Transverse colon (tissue), 4 donors: ENCODE results near the gene ALDH16A1. TPM values are rescaled to one million over a fixed set of nuclear protein-coding genes. Genes with fewer than 3 reads are reported as not detected.
A peak's percentile ranks its signal among the peaks of the same experiment; 100 is the strongest.

Source experiments
- DNase-seq: peaks from one replicate; pipeline ENCODE4 v3.0.0-alpha.2; 2019
- H3K27ac ChIP-seq, 4 donors: fragments of 200-600 bp; sonication (generic); 2 replicates each; pipeline ENCODE4 v1.5.1; 2016 to 2018; ENCODE audit warnings: inconsistent platforms in 4 of 4
- H3K27me3 ChIP-seq: fragments of 200-600 bp; sonication (generic); 2 replicates; pipeline ENCODE4 v1.5.1; 2017; ENCODE audit warnings: inconsistent platforms
- H3K36me3 ChIP-seq, 4 donors: fragments of 200-600 bp; sonication (generic); 2 replicates each; pipeline ENCODE4 v1.5.1; 2017 to 2019; ENCODE audit warnings: inconsistent platforms in 4 of 4
- H3K4me1 ChIP-seq, 4 donors: fragments of 200-600 bp; sonication (generic); 2 replicates each; pipeline ENCODE4 v1.5.1; 2017 to 2020; ENCODE audit warnings: inconsistent platforms in 4 of 4
- H3K4me3 ChIP-seq, 4 donors: fragments of 200-600 bp; sonication (generic); 1 replicate in 1 of 4; 2 replicates in 3 of 4; pipeline versions ENCODE4 v1.5.1 to v1.6.1; 2017 to 2019; ENCODE audit warnings: inconsistent platforms in 4 of 4
- H3K9me3 ChIP-seq, 2 donors: fragments of 200-600 bp; sonication (generic); 2 replicates each; pipeline ENCODE4 v1.5.1; 2017 to 2019; ENCODE audit warnings: inconsistent platforms in 2 of 2
- EP300 ChIP-seq: sonication (generic); formaldehyde crosslinking; IDR thresholded peaks from one replicate; pipeline ENCODE4 v1.6.1; 2017; ENCODE audit warnings: antibody characterized with exemption, low read depth
- POLR2A ChIP-seq: fragments of 450-650 bp; IDR thresholded peaks from one replicate; pipeline ENCODE4 v1.6.1; 2016; ENCODE audit warnings: antibody characterized with exemption, mild to moderate bottlenecking, moderate library complexity
- POLR2AphosphoS5 ChIP-seq, 3 donors: sonication (generic); formaldehyde crosslinking; IDR thresholded peaks; one replicate each; pipeline ENCODE4 v1.6.1; 2016; ENCODE audit warnings: antibody characterized with exemption in 3 of 3
- WGBS, 2 donors: methylation state at CpG; one replicate each; pipeline ENCODE4 v1.1.5; 2018; ENCODE audit warnings: low coverage in 1 of 2; 5-methylcytosine and 5-hydroxymethylcytosine counted together
- in situ Hi-C, 4 donors: fragments of 200-750 bp; cut with MboI; loops; one replicate each; pipeline versions ENCODE4 v1.15.0 to v1.15.1; 2017; ENCODE audit warnings: low sequenced_read_pairs in 3 of 4, low pct_ligation_motif_present in 1 of 4, low pct_unique_long_range_greater_than_20kb in 1 of 4
- intact Hi-C: fragments of 100-400 bp; cut with DNase I; formaldehyde crosslinking; loops from one replicate; pipeline ENCODE4 v1.15.1; 2023; ENCODE audit warnings: low total_unique reads
- total RNA-seq, 4 donors: library from RNA; depleted of rRNA; stranded (reverse); fragments of >200 nt; gene quantifications; one replicate each; pipeline ENCODE4 v1.1.0, GENCODE V29; 2016
- TF ChIP-seq, protein P1 (sequence below), 5 experiments: fragments of 200-600 bp in 3 of 5; fragments of 450-650 bp in 2 of 5; sonication (generic) in 3 of 5; IDR thresholded peaks; 1 replicate in 2 of 5; 2 replicates in 3 of 5; pipeline ENCODE4 v1.5.1; 2016 to 2017; ENCODE audit warnings: antibody characterized with exemption in 5 of 5, inconsistent platforms in 3 of 5, mild to moderate bottlenecking in 2 of 5, moderate library complexity in 1 of 5

Gene ALDH16A1
- total RNA-seq, 4 donors from 2014 or later: 24.3 to 465 (median 43.1) TPM

- H3K27ac ChIP-seq: peak within 1 kb of the TSS; percentile 83 to 89 (median 86)
- intact Hi-C loops (loop anchor here (10.0 kb wide), 1 partner anchor 211 kb away; the partner anchor contains the start of gene ADM5), in situ Hi-C loops (no loop called here)
- H3K4me1 ChIP-seq: peaks cover 8 to 35% (median 13%) of the 10 kb centered on the region in 4 donors
- H3K27me3 ChIP-seq: no peaks in the 10 kb centered on the region
- TF ChIP-seq EP300 (peak; percentile 12), POLR2A (peak; percentile 24), POLR2AphosphoS5 (IDR thresholded peaks at IDR 0.05) (peak; percentile 33 to 57 (median 46))
- TF ChIP-seq, protein P1, sequence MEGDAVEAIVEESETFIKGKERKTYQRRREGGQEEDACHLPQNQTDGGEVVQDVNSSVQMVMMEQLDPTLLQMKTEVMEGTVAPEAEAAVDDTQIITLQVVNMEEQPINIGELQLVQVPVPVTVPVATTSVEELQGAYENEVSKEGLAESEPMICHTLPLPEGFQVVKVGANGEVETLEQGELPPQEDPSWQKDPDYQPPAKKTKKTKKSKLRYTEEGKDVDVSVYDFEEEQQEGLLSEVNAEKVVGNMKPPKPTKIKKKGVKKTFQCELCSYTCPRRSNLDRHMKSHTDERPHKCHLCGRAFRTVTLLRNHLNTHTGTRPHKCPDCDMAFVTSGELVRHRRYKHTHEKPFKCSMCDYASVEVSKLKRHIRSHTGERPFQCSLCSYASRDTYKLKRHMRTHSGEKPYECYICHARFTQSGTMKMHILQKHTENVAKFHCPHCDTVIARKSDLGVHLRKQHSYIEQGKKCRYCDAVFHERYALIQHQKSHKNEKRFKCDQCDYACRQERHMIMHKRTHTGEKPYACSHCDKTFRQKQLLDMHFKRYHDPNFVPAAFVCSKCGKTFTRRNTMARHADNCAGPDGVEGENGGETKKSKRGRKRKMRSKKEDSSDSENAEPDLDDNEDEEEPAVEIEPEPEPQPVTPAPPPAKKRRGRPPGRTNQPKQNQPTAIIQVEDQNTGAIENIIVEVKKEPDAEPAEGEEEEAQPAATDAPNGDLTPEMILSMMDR (IDR thresholded peaks at IDR 0.05): peak; percentile 98 to 100 (median 99)
- no peaks in the 10 kb centered on the region for H3K36me3 ChIP-seq
- 1 to 20% methylated on average over 1 to 33 of the region's 33 CpGs for WGBS, 2 donors
- peak within 1 kb of the TSS; percentile 68 to 81 (median 73) for H3K4me3 ChIP-seq
- H3K9me3 ChIP-seq: no peaks in the 10 kb centered on the region
- DNase-seq: peak; percentile 83
Measured at GRCh38 chr19:49473868-49474541, 21.0 kb downstream of the ALDH16A1 start, which contains the start of gene FLT3LG. FLT3LG (plus strand) TSS chr19:49474215; CDS start chr19:49474640, 425 bp downstream.

- peaks cover 8 to 32% (median 13%) of the 10 kb centered on the region in 4 donors for H3K4me1 ChIP-seq
- DNase-seq: no peak
- intact Hi-C loops: loop anchor here (10.0 kb wide), 1 partner anchor 210 kb away; the partner anchor contains the start of gene ADM5
- no peaks in the 10 kb centered on the region for H3K9me3 ChIP-seq
- H3K27ac ChIP-seq: peak overlapping the region; percentile 83 to 89 (median 86)
- peak overlapping the region; percentile 68 to 81 (median 73) for H3K4me3 ChIP-seq
- no peaks in the 10 kb centered on the region for H3K27me3 ChIP-seq
- in situ Hi-C loops: no loop called here
- 9 to 20% methylated on average over 5 to 11 of the region's 11 CpGs for WGBS, 2 donors
- TF ChIP-seq POLR2A (no peak), EP300 (no peak), POLR2AphosphoS5 (IDR thresholded peaks at IDR 0.05) (no peak)
- TF ChIP-seq, protein P1 (IDR thresholded peaks at IDR 0.05): no peak
- H3K36me3 ChIP-seq: no peaks in the 10 kb centered on the region
Measured at GRCh38 chr19:49474542-49474924, 21.5 kb downstream of the ALDH16A1 start.

DNA sequence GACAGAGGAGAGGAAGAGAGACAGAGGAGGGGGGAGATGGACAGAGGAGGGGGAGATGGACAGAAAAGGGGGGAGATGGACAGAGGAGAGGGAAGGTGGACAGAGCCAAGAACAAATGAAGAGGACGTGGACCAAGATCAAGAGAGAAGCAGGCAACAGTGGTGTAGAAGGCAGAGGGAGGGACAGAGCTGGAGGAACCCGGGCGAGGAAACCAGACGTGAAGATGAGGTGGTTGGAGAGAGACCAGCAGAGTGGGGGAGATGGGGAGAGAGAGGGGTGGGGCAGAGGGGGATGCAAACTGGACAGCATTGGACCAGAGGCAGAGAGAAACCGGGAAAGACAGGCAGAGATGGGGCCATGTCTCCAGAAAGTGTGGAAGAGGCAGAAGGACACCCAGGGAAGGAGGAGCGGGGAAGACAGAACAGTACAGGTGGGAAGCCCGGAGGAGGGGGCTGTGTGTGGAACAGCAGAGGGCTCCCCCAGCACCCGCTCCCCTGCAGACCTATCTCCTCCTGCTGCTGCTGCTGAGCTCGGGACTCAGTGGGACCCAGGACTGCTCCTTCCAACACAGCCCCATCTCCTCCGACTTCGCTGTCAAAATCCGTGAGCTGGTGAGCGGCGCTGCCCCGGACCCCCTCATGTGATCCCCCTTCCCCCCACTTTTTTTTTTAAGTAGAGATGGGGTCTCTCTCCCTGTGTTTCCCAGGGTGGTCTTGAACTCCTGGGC is 22.3 kb downstream of the ALDH16A1 start:
- intact Hi-C loops: loop anchor here (10.0 kb wide), 1 partner anchor 209 kb away; the partner anchor contains the start of gene ADM5
- Histone ChIP-seq H3K4me3 (peak overlapping the region in 1 of 4 donors; percentile 81), H3K27me3 (no peaks in the 10 kb centered on the region), H3K36me3 (no peaks in the 10 kb centered on the region), H3K4me1 (peaks cover 5 to 24% (median 12%) of the 10 kb centered on the region in 4 donors), H3K27ac (peak overlapping the region; percentile 39 to 89 (median 84)), H3K9me3 (no peaks in the 10 kb centered on the region)
- WGBS, 2 donors: 23 to 63% methylated on average over 5 to 15 of the region's 15 CpGs
- TF ChIP-seq POLR2AphosphoS5 (IDR thresholded peaks at IDR 0.05) (no peak), EP300 (no peak), POLR2A (no peak)
- TF ChIP-seq, protein P1 (IDR thresholded peaks at IDR 0.05): no peak
- in situ Hi-C loops: loop anchor here in 1 of 4 donors (25.0 kb wide), 1 partner anchor 387 kb away; the partner anchor contains the start of genes PNKP and PTOV1
- DNase-seq: no peak
